Posterior vena cava (tissue), 2 donors: ENCODE data around the gene ZNF518B. TPM values are rescaled to one million over a fixed set of nuclear protein-coding genes. Genes with fewer than 3 reads are reported as not detected.

Source experiments
- total RNA-seq, 2 donors: library from RNA; stranded (reverse); fragmentation: NEBNext Ultra II Directional; extraction: Animal tissue kit (Norgen Biotek cat#: 25700); gene quantifications; one replicate each; pipeline ENCODE4 v1.2.1, GENCODE V29; 2021
- donor health status: DM: yes; HTN: yes; CAD: no.
- donor health status: DM: yes; HTN: yes; CAD: no.

Gene ZNF518B
- total RNA-seq, 2 donors from 2014 or later: 17.8 to 24.6 TPM

Other genes with a start within 250 kb of the ZNF518B start
- gene CLNK, start 227.3 kb upstream of the ZNF518B start, total RNA-seq: under 1 TPM; 0.19 TPM